RPMI8226 (cell line): ENCODE measurements around the gene SMOC2.

ENCODE experiments used
- DNase-seq: peaks from one replicate; pipeline ENCODE4 v3.0.0-alpha.2; 2015

SMOC2 gene

DNA sequence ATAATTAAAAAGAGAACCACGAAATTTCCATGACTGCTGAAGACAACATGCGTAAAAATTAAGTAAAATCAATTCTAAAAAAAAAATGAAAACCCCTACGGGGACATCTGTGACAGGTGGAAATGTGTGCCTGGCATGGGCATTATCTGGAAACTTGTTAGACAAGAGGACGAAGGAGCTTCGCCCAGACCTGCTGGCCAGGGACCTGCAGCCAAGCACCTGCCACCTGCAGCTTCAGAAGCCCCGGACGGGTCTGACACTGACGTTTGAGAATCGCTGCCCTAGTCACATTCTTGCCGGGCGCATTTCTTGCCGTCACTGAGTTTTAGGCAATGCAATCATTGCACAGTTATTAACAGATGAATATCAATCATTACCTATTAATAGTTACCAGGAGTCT lies 140.3 kb downstream of the SMOC2 start:
- DNase-seq, result peak; percentile 38

DNA sequence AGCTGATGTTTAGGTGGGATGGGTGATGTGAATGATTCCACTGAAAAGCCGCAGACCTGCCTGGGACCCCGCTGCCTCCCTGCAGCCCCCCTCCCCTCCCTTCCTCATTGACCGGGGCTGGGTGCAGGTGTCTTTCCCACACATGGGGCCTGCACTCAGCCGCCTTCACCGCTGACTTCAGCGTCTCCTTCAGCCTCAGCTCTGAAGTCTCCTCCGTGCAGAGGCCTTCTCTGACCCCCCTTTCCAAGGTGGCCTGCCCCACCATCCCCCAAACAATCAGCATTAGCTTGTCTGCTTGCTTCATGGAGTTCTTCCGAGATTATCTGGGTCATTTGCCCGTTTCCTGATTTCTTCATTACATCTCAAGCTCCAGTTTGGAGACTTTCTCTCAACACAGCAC lies 140.7 kb downstream of the SMOC2 start:
- DNase-seq, result no peak

DNA sequence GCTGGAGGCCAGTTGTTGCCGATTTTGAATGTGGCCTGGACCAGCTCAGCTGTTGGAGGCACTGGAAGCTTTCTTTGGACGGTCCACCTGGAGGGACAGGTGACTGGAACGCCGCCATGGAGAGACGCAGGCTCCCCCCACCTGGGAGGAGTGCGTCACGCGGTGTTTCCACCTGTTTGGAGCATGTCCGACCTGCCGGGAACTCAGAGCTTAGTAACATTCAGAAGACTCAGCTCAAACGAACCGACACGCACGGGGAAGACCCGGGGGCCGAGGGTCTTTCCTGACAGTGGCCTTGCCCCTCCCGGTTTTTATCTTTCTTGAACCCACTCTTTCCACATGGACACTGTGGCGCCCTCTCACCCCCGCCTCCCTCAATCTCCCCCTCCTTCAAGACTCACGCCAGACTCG lies 141.6 kb downstream of the SMOC2 start:
- no peak for DNase-seq

DNA sequence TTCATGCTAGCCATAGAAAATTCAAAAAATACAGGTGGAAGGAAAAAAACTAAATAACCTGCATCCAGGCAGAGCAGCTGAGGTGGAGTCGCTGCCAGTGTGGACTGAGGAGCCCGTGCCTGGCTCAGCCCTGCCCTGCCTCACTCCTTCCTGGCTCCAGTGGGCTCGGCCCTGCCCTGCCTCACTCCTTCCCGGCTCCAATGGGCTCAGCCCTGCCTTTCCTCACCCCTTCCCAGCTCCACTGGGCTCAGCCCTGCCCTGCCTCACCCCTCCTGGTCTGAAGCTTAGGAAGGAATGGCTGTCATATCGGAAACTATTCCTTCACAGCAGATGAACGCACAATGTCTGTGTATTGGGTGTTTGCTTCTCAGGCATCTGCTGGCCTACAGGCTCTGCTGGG lies 142.1 kb downstream of the SMOC2 start:
- DNase-seq, result no peak

DNA sequence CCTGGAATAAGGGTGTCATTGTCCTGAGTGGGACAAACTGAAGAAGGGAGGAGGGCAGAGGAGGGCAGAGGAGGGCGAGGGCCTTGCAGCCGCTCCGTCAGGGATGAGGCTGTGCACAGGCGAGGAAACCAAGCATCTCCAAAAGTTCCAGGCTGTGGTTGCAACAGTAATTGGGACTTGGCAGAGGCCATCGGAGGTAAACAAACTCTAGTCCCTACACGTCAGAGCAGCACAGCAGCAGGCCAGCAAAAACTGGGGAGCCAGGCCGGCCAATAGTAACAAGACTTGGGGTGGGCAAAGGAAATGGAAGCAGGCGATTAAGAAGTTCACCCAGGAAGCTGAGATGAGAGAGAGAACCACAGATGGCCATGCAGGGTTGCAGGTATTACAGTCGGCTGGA lies 142.8 kb downstream of the SMOC2 start:
- no peak for DNase-seq

DNA sequence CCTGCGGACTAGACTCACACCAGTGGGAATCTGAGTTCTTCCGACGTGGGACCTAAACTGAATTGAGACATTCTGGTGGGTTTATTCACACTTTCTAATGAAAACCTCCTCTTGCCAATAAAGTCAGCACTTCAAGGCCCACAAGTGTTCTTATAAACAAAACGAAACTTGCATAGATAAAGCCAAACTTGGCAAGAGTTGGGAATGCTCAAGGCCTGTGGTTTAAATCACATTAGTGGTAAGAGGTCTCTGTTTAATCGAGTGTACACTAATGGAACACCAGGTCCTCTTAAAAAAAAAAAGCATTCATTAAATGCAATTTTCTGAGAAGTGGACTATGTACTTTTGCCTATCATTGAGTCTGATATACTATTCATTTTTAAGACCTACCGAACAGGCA lies 143.3 kb downstream of the SMOC2 start:
- no peak for DNase-seq

DNA sequence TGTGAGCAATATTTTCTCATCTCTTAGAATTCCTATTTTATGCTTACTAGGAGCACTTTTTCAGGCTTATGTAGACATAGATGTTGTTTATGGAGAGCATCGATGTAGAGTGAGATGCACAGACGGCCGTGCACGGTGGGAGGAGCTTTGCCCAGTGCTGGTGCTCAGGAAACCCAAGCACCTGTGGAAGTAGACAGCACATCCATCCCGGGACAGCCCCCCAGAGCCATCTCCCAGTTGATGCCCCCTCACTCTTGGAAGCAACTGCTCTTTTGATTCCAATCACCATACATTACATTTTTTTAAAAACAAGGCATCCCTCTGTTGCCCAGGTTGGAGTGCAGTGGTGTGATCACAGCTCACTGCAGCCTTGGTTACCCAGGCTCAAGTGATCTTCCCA lies 143.7 kb downstream of the SMOC2 start:
- DNase-seq, result no peak

DNA sequence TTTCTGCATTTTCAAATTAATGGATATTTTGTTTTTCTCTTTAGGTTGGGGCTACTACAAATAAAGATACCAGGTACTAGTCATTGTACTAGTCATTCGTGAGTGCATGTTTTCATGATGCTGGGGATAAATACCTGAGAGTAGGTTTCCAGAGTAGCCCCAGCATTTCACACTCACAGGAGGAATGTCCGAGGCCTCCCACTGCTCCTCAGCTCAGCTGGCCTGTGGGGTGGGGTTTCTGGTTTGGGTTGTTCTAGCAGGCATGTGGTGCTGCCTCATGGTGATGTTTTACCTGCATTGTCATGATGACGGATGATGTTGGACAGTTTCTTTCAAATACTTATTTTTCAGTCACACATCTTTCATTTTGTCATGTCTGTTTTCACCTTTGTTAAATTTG lies 144.5 kb downstream of the SMOC2 start:
- no peak for DNase-seq

DNA sequence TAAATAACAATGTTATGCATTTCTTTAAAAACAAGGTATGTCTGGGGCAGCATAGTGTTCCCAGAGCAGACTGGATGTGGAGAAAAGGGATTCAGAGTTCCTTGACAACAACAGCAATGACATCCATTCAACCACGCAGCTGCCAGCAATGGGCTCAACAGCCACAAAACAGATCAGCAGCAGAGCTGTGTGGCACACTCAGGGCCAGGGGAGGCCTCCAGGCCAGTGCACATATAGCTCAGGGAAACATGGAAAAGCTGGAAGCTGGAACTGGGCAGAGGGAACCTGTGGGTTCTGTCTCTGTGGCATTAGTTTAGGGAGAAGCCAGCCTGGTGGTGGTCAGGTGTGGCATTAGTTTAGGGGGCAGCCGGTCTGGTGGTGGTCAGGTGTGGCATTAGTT lies 148.3 kb downstream of the SMOC2 start:
- DNase-seq, result no peak

DNA sequence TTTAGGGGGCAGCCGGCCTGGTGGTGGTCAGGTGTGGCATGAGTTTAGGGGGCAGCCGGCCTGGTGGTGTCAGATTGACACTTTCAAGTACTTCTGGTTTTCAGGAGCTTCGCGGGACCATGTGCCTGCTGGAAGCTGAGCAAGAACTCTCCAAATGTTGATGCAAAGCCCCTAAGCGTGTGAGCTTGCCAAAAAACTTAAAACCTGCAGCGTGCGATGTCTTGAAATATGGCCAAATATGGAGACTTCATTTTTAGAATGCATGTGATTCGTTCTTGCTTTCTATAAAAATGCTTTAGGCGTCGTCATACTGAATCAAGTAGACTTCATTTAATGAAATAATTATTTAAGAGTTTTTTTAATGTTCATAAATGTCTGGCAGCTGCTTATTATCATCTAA lies 149.4 kb downstream of the SMOC2 start:
- DNase-seq, result no peak

DNA sequence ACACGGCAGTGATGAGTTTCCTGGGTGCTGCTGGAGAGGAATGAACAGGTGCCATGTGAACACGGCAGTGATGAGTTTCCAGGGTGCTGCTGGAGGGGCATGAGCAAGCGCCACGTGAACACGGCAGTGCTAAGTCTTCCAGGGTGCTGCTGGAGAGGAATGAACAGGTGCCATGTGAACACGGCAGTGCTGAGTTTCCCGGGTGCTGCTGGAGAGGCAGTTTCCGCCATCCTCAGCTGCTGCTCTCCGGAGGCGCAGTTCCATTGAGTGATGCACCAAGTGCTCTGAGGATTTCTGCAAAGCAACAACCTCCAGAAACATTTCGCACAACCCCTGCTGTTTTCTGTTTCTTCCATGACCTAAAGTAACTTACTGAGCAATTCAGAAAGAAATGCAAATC lies 155.4 kb downstream of the SMOC2 start:
- DNase-seq, result no peak

DNA sequence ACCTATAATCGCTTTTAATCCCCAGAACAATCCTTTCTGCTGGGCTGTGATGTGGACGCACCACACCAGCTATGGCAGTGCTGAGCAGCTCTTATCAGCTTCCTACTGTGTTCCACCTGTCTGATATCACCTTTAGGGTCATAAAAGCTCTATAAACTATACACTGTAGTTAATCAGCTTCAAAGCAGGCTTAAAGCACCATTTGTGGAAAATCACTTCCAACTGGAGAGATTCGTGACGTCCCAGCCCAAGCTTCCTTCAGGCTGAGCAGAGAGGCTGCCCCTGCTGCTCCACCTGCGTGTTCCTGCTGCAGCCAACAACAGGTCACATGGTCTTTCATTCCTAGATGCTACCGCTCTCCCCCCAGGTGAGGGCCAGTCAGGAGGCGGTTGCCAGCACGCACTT lies 156.5 kb downstream of the SMOC2 start:
- no peak for DNase-seq

DNA sequence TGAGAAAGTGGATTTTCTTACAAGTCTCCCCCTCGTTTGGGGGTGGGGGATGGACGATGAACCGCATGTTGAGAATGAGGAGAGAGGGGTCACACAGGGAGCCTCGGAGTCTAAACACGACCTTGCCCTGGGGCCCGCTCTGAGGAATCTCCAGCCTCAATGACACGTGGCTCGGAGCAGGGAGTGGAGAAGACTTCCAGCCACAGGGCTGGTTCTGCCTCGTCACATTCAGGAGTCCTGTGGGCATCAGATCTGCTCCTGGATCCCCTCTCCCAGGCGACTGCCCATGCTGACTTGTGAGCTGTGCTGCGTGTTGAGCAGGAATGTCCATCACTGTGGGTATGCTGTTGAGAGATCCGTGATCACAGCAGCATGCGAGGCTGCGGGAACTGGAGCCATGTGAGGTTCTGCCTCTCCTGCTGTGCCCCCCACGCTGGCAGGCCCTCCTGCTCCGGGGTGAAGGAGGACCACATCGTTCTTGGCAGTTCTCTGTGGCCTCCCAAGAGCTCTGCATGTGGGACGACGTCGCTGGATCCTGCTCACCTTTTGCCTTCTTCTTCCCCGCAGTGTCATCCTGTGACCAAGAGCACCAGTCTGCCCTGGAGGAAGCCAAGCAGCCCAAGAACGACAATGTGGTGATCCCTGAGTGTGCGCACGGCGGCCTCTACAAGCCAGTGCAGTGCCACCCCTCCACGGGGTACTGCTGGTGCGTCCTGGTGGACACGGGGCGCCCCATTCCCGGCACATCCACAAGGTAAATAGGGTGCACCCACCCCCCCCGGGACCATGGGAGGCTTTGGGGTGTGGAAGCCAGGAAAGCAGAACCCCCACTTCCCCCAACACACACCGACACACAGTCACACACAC lies 157.5 kb downstream of the SMOC2 start:
- DNase-seq, result no peak

DNA sequence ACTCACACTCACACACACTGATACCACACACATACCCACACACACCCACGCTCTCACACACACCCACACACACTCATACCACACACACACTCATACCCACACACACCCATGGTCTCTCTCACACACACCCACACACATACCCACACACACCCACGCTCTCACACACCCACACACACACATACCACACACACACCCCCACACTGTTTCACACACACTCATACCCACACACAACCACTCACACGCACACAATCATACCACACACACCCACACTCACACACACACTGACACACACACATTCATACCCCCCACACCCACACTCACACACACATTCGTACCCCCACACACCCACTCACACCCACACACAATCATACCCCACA lies 158.1 kb downstream of the SMOC2 start:
- DNase-seq, result no peak

DNA sequence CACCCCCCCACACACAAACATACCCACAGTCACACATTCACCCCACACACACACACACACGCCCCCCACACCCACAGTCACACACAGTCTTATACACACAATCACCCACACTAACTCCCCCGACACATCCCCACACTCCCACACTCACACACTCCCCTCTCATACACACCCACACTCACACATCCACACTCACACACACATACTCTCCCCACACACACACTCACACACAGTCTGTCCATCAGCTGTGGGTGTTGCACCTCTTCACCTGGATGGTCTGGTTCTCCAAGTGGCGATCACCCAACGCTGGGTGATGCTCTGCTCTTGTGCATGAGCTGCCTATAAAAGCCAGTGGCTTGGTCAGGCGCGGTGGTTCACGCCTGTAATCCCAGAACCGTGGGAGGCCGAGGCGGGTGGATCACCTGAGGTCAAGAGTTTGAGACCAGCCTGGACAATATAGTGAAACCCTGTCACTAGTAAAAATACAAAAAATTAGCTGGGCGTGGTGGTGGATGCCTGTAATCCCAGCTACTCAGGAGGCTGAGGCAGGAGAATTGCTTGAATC lies 158.9 kb downstream of the SMOC2 start:
- no peak for DNase-seq

DNA sequence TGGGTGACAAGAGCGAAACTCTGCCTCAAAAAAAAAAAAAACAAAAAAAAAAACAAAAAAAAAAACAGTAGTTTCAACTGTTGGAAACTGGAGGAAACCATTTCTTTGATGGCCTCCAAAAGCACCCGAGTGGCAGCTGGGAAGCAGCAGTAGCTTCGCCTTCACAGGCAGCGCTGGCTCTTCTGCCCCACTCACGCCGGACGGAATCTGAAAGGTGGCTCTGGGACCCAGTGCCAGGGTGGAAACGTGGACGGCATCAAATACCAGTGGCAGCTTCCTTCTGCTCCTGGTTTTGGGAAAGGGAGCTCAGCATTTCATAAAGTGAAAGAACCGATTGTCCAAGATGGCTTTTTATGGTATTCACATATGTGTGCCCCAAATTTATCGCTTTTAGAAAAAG lies 159.4 kb downstream of the SMOC2 start:
- DNase-seq, result no peak

DNA sequence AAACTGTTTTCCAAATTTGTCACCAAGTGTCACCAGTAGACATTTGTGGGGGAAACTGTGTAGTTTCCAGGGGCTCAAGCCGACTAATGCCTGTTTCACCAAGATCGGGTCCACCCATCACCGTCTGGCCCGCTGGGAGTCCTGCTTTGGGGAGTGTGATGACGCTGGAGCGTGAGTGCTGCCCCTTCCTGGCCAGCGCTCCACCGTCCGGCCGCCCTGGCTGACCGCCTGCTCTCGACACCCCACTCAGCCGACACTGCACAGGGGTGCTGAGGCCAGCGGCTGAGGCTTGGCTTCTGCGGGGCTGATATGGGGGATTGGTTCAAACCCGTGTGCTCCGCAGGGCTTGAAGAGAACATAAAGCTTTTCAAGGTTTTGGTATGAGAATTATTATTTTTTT lies 160.1 kb downstream of the SMOC2 start:
- DNase-seq, result no peak

DNA sequence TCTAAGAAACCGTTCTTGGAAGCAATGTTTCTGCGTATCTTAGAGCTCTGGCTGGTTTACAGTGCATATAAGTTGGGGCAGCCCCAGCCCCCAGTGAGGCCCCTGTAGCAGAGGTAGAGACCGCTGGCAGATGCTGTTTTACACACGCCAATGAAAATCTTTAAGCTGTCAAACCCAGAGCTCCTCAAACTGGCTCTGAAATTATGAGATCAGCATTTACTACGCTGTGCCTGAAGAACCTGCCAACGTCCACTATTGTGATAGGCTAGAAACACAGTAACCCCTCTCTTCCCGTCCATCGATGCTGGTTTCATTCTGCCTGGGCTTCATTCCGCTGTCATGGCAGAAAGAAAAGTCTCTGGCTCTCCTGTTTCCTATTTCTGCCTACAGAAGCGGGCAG lies 160.6 kb downstream of the SMOC2 start:
- peak; percentile 55 for DNase-seq

DNA sequence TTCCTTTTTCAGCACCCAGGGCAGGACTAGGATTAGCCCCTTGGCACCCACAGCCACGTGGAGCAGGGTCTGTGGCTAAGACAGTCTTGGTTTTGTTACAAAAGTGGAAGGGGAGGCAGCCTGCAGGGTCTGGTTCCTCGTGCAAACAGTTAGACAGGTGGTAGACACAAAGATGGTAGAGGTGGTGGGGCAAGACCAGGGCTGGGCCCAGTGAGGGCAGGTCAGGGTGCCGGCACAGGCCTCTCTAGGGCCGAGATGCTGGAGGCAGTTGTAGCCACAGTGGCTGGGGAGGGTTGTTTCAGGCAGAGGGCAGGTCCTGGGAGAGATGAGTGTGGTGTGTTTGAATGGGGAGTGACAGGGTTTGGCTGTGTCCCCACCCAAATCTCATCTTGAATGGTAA lies 161.6 kb downstream of the SMOC2 start:
- DNase-seq, result no peak

DNA sequence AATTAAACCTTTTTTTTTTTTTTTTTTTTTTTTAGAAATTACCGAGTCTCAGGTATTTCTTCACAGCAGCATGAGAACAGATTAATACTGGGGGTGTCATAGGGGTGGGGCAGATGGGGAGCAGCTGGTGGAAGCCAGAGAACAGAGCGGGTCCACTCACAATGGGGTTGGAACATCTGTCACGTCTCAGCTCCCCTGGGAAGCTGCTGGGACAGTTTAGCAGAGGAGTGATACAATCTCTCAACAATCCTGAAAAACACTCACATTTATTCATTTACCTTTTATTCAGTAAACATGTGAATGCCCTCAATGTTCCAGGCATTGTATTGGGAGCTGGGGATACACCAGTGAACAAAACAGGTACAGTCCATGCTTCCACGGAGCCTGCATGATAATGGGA lies 162.2 kb downstream of the SMOC2 start:
- no peak for DNase-seq

DNA sequence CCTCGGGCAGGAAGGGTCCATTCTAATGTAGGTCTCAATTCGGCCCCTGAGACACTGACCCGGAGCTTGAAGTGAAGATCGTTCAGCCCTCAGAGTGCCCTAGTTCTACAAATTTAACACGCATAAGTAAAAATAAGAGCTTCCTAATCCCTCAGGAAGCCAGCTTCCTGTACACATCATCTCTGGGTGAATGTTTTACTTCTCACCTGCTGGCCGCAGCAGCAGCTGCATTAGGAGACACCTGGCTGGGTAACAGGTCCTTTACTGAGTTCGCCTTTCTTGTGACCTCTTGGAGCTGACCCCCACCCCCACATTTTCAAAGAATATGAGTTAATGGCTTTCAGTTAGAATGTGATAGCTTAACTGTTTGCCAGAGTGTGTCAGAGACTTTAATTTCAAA lies 165.0 kb downstream of the SMOC2 start:
- DNase-seq, result peak; percentile 45

DNA sequence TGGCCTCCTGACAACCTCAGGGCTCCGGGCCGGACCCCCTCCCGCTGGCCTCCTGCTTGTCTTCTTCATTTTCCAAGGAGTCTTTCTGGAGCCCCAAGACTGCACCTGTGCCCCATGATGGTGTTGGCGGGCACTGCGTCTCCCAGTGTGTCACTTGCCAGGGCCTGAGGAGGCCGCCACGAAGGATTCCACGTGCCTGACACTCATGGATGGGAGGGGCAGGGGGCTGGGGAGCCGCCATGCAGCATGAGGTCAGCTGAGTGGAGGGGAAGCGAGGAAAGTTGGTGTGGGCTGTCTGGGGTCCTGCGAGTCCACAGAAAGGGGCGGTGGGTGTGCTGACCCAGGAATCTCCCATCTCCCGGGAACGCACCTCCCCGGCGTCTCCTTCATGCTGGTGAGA lies 165.7 kb downstream of the SMOC2 start:
- DNase-seq, result no peak

DNA sequence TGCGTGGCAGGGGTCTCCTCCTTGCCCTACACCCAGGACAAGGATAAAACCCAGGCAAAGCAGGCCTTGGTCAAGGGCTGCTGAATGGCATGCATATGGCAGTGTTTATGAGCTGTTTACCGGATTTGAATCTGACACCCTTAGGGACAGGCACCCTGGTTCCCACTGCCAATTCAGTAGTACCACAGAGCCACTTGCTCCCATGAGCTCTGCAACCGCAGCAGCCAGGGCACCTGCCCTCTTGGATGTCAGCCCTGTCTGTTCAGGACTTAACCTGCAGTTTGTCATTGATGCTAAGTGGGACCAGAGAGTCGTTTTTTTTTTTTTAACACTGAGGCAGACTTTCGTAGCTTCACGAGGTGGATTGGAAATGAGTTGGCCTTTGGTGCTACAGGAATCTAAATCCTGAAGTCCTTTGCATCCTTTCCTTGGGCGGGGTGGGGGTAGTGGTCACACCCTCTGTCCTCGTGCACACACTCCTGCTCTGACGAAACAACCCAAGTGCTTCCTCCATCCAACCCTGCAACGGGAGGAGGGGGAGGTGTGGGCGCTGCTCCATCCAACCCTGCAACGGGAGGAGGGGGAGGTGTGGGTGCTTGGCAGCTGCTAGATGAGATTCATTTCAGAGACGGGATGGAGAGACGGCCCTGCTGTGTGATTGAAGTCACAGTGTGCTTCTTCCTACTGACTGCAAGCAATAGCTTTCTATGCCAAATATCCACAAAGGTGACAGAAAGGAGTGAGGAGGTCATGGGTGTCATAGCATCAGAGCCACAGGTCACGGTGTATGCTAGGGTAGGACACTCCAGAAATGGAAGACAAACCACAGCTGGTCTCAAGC lies 166.5 kb downstream of the SMOC2 start:
- DNase-seq, result no peak

DNA sequence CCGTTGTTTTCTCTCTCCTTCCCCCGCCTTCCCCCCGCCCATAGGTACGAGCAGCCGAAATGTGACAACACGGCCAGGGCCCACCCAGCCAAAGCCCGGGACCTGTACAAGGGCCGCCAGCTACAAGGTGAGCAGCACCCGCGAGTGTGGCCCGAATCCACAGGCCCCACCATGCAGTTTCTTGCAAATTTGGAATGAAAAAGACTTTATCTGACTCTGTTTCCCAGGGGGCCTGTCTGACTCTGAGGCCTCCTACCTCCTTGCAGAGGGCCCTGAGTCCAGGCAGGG lies 167.1 kb downstream of the SMOC2 start:
- DNase-seq, result no peak
